GM21786 (cell line): ENCODE measurements around the gene ALG14.

Experiments used
- ATAC-seq: cut with Tn5 transposase; IDR thresholded peaks from one replicate; pipeline ENCODE4 v1.9.1; 2021; ENCODE audit not compliant: unreplicated experiment

ALG14 gene

GRCh38 chr1:94934551-94934950 is 138.2 kb downstream of the ALG14 start:
- ATAC-seq: no peak

- ATAC-seq: no peak
Measured at GRCh38 chr1:94931254-94931841, 141.4 kb downstream of the ALG14 start.

GRCh38 chr1:94929351-94930217 is 143.2 kb downstream of the ALG14 start:
- ATAC-seq: no peak

- no peak for ATAC-seq
Measured at GRCh38 chr1:94928293-94928939, 144.3 kb downstream of the ALG14 start.

- ATAC-seq: peak; percentile 14
Measured at GRCh38 chr1:94927405-94928175, 145.2 kb downstream of the ALG14 start.

- ATAC-seq: peak; percentile 85
Measured at GRCh38 chr1:94926915-94927404, 145.8 kb downstream of the ALG14 start, which contains the start of gene CNN3. TSS of gene CNN3 (minus strand) at chr1:94927110. CDS start at chr1:94926894, 216 bp downstream.

- peak; percentile 23 for ATAC-seq
Measured at GRCh38 chr1:94926126-94926914, 146.4 kb downstream of the ALG14 start.

GRCh38 chr1:94925561-94926125 is 147.1 kb downstream of the ALG14 start:
- no peak for ATAC-seq

GRCh38 chr1:94925004-94925403 is 147.7 kb downstream of the ALG14 start:
- no peak for ATAC-seq
